ENCODE measurements around the gene NAA60.
"Not testable (repeated sequence)": the region's sequence is repeated elsewhere in the genome, so short reads cannot be mapped to it uniquely, and the experiment has no call there.

NAA60 gene

DNA sequence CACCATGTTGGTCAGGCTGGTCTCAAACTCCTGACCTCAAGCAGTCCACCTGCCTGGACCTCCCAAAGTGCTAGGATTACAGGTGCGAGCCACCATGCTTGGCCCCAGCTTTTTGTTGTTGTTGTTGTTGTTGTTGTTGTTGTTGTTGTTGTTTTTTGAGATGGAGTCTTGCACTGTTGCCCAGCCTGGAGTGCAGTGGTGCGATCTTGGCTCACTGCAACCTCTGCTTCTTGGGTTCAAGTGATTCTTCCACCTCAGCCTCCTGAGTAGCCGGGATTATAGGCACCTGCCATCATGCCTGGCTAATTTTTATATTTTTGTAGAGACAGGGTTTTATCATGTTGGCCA lies 30.1 kb downstream of the NAA60 start:
- not testable (repeated sequence) for H3K36me3 Mint-ChIP-seq, H3K9me3 Mint-ChIP-seq, H3K4me3 Mint-ChIP-seq, H3K27me3 Mint-ChIP-seq, H3K27ac Mint-ChIP-seq
- H3K4me1 Mint-ChIP-seq = peaks cover 34% of the 10 kb centered on the region

DNA sequence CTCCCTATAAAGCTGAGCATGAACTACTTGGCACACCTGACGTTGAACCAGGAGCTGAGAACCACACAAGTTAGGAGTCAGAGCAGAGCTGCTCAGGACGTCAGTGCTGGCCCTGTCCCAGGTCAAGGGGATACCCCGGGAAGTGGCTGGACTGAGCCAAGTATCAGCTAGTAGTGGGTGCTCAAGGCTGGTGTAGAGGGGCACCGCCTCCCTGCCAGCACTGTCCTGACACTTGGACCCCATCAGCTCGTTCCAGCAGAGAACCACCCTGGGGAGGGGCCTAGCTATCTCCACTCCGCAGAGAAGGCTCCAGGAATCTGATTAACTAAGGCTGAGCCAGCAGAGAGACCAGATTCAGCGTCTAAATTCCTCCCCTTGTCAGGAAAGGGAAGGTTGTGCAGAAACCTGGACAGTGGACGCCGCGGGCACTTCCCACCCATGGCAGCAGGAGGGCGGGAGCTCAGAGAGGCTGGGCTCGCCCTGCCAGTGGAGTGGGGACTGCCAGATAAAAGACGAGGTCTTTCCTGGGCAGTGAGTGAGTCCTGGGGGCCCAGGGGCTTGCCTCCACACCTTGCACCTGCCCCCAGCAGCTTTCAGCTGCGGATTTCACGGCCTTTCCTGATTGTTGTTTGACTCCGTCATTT lies 30.8 kb downstream of the NAA60 start:
- H3K27ac Mint-ChIP-seq = no peak overlapping the region
- H3K9me3 Mint-ChIP-seq = no peaks in the 10 kb centered on the region

DNA sequence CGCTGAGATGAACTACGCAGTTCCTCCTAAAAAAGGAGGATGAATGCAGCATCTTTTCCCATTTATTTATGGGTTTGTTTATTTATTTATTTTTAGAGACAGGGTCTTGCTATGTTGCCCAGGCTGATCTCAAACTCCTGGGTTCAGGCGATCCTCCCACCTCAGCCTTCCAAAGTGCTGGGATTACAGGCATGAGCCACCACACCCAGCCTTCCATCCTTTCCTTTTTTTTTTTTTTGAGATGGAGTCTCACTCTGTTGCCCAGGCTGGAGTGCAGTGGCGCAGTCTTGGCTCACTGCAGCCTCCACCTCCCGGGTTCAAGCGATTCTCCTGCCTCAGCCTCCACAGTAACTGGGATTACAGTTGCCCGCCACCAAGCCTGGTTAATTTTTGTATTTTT lies 31.4 kb downstream of the NAA60 start:
- H3K4me3 Mint-ChIP-seq, H3K27ac Mint-ChIP-seq, H3K9me3 Mint-ChIP-seq, H3K27me3 Mint-ChIP-seq, H3K36me3 Mint-ChIP-seq: not testable (repeated sequence)
- peaks cover 25% of the 10 kb centered on the region for H3K4me1 Mint-ChIP-seq

More for the DNA sequence above, 30.8 kb downstream of the NAA60 start:
- Mint-ChIP-seq H3K36me3 (peaks cover 4% of the 10 kb centered on the region), H3K27me3 (no peaks in the 10 kb centered on the region), H3K4me1 (peaks cover 31% of the 10 kb centered on the region), H3K4me3 (no peak overlapping the region)

DNA sequence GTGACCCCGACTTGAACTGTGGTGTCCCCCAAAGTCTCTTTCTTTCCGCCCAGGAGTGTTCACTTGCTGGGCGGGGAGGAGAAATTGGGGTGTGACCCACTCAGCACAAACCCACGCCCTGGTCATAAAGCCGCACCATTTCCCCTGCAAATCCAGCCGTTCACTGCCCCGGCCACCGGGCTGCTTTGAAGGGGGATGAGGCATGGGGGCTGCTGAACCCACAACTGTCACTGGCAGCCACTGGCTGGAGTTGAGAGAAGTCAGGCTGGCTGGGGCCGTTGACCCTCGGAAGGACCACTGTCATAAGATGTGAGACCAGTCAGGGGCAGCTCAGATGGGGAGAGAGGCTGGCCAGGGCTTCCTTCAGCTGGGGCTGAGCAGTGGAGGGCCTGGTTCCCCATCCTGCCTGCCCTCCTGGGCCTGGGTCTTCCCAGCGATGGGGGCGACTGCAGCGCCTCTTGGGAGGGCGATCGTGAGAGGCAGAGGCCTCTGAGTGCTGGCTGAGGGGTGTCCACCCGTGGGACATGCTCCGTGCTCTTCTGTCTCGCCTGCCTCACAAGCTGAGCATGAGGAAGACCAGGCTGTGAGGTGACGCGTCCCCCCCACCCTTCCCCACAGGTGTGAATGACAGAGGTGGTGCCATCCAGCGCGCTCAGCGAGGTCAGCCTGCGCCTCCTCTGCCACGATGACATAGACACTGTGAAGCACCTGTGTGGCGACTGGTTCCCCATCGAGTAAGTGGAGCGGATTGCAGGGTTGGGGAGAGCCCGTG lies 32.3 kb downstream of the NAA60 start:
- peaks cover 21% of the 10 kb centered on the region for H3K4me1 Mint-ChIP-seq
- peaks cover 4% of the 10 kb centered on the region for H3K36me3 Mint-ChIP-seq
- no peaks in the 10 kb centered on the region for H3K9me3 Mint-ChIP-seq
- H3K27ac Mint-ChIP-seq = no peak overlapping the region
- H3K27me3 Mint-ChIP-seq = no peaks in the 10 kb centered on the region
- H3K4me3 Mint-ChIP-seq = no peak overlapping the region

DNA sequence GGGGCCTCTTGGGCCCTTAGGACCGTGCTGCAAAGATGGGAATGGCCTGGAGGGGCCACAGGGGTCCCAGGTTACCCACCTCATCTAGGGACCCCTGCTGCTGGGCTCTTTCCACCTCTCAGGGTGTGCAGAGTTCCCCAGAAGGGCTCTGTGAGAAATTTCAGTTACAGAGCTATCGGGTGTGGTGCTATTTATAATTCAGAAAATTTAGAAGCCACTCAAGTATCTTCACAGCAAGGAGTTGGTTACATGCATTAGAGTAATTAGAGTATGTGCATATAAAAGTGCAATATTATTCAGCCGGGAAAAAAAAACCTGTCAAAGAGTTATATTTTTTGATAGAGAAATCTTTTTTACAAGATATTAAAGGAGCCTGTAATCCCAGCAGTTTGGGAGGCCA lies 32.9 kb downstream of the NAA60 start:
- Mint-ChIP-seq H3K4me3 (no peak overlapping the region), H3K9me3 (no peaks in the 10 kb centered on the region), H3K36me3 (peaks cover 4% of the 10 kb centered on the region), H3K27me3 (no peaks in the 10 kb centered on the region), H3K27ac (no peak overlapping the region), H3K4me1 (peaks cover 19% of the 10 kb centered on the region)

DNA sequence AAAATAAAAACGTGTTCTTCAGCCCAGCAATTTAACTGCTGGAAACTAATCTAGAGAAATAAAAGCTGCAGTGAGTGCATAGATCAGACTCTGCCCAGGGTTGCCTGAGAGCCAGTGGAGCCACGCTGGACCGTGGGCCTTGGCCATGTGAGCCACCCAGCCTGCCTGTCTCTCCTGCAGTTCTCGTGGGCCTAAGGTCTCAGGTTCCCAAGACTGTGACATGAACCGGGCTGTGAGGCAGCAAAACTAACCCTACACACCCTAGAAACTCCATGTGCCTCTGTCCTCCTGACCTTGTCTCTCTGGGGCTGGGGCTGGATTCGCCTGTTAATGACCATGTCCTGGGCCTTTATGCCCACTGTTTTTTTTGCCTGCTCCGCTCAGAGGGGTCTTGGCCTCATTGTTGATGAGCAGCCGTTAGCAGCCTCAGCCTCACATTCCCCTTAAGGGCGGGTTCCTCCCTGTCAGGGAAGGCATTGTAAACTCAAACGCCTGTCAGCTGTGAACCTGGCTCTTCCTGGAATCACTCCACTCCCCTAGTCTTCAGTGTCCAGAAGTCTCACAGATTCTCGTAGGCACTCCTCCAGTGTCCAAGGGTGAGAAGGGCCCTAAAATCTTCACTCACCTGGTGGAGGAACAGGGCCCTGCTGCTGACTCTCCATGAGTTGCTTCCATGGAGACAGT lies 34.9 kb downstream of the NAA60 start:
- H3K27ac Mint-ChIP-seq = no peak overlapping the region
- no peaks in the 10 kb centered on the region for H3K27me3 Mint-ChIP-seq
- H3K36me3 Mint-ChIP-seq = peaks cover 3% of the 10 kb centered on the region
- H3K4me3 Mint-ChIP-seq = no peak overlapping the region
- H3K4me1 Mint-ChIP-seq = peaks cover 6% of the 10 kb centered on the region
- no peaks in the 10 kb centered on the region for H3K9me3 Mint-ChIP-seq

DNA sequence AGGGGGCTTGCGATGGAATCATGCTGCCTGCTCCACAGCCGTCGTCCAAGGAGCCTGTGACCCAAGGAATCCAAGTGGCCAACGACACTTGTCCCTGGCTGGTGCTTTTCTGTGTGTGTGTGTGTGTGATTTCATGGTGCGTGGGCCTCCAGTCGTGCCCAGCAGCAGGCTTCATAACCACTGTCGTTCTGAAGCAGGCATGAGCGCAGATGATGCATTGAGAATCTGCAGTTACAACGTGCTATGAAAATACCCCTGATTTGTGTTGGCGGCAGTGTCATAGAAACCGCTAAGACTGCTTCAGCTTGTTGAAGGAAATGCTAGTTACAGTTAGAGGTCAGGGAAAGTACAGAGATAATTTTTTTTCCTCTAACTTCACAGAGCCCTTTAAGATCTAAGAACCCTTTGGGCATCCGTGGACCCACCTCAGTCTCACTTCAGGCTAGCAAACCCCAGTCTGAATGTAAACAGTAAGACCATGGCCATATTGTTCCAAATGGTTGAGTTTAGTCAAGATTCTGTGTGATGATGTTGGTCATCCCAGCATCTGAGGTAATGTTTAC lies 36.3 kb downstream of the NAA60 start:
- H3K27me3 Mint-ChIP-seq = no peaks in the 10 kb centered on the region
- H3K4me3 Mint-ChIP-seq = no peak overlapping the region
- H3K9me3 Mint-ChIP-seq = no peaks in the 10 kb centered on the region
- H3K27ac Mint-ChIP-seq = no peak overlapping the region
- H3K4me1 Mint-ChIP-seq = peaks cover 4% of the 10 kb centered on the region
- peaks cover 3% of the 10 kb centered on the region for H3K36me3 Mint-ChIP-seq

DNA sequence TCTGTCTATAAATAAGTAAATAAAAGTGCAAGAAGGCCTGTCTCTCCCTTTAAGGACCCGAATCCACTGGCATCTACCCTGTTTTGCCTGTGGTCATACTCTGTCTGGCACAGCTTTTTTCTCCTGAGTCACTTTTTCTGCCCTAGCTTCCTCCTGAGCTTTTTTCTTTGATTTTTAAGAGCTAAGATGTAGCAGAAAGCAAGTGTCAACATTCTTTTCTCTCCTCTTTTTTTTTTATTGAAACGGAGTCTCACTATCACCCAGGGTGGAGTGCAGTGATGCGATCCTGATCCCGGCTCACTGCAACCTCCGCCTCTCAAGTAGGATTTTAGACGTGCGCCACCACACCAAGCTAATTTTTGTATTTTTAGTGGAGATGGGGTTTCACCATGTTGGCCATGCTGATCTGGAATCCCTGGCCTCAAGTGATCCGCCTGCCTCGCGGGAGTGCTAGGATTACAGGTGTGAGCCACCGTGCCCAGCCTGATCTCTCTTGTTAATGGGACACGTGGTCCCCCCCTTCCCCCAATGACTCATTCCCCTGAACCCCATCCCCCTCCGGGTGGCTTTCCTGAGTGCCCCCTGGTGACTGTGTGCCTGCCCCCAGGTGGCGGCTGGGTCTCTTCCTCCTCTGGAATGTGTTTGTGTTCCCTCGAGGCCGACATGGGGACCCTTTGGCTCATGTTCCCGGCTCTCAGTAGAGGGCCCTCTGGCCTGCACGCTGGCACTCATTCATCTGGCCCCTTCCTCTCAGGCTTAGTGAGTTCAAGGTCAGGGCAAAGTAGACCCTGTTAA lies 37.6 kb downstream of the NAA60 start:
- Mint-ChIP-seq H3K4me3 (no peak overlapping the region), H3K9me3 (no peaks in the 10 kb centered on the region), H3K36me3 (peaks cover 3% of the 10 kb centered on the region), H3K27ac (no peak overlapping the region), H3K27me3 (no peaks in the 10 kb centered on the region), H3K4me1 (no peaks in the 10 kb centered on the region)

DNA sequence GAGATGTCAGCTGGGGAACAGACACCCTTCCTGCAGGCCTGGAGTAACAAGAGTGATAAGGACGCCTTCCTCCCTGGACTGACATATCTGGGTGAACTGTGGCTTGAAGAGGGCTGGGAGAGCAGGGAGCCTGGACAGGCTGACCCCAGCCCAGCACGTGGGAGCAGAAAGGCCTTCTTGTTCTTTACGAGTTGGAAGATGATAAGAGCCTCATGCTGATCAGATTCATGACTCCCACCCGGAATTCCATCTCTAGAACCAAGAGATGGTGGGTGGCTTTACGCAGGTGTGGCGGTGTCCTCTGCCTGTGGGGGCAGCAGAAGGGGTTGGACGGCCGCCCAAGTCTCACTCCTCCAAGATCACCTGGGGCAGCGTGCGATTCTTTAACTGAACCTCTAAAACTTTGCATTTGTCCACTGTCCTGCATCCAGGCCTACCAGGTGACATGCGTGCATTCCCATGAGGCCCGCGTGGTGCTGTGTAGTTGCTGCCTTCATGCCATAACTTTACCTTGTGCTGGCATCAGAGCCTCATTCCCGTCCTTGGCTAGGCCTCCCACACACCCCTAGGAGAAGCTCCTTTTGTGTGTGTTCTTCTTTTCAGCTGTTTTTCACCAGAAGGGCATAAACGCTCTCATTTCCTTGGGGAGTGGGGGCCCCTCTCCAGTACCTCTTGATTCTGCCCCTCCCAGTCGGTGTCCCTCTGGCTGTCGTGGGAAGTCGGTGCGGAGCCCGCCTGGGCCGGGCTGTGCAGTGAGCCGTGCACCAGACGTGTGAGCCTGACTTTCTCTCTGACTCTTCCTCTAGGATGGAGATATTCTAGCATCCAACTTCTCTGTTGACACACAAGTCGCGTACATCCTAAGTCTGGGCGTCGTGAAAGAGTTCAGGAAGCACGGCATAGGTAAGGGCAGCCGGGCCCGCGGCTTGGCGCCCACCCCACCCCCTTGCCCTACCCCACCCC lies 38.5 kb downstream of the NAA60 start:
- Mint-ChIP-seq H3K27ac (peak overlapping the region; percentile 72), H3K27me3 (no peaks in the 10 kb centered on the region), H3K36me3 (peaks cover 3% of the 10 kb centered on the region), H3K9me3 (no peaks in the 10 kb centered on the region), H3K4me3 (no peak overlapping the region), H3K4me1 (no peaks in the 10 kb centered on the region)

DNA sequence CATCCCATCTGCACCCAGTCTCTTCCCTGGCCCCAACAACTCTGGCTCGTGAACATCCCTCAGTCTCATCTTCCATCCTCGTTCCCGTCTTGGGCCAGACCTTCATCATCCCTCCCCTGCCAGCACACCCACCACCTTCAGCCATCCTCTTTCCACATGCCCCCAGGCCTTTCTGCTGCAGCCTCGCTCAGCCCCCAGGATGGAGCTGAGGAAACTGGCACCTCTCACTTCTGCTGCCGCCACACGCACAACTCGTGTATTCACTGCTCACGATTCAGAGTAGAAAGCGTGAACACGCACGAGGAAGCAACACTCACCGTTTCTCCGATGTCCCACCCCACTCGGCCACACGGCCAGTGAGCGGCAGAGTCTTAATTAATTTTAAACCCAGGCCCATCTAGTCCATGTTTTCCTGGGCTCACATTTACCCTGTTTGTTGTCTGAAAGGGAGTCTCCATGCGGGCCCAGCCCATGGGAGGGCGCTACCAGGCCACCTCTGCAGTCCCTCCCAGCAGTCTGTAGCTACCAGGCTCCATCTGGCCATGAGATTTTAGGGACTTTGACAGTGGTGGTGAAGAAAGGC lies 39.3 kb downstream of the NAA60 start:
- H3K4me1 Mint-ChIP-seq = no peaks in the 10 kb centered on the region
- H3K9me3 Mint-ChIP-seq = no peaks in the 10 kb centered on the region
- H3K4me3 Mint-ChIP-seq = no peak overlapping the region
- H3K27me3 Mint-ChIP-seq = no peaks in the 10 kb centered on the region
- peaks cover 3% of the 10 kb centered on the region for H3K36me3 Mint-ChIP-seq
- peak overlapping the region; percentile 33 for H3K27ac Mint-ChIP-seq

DNA sequence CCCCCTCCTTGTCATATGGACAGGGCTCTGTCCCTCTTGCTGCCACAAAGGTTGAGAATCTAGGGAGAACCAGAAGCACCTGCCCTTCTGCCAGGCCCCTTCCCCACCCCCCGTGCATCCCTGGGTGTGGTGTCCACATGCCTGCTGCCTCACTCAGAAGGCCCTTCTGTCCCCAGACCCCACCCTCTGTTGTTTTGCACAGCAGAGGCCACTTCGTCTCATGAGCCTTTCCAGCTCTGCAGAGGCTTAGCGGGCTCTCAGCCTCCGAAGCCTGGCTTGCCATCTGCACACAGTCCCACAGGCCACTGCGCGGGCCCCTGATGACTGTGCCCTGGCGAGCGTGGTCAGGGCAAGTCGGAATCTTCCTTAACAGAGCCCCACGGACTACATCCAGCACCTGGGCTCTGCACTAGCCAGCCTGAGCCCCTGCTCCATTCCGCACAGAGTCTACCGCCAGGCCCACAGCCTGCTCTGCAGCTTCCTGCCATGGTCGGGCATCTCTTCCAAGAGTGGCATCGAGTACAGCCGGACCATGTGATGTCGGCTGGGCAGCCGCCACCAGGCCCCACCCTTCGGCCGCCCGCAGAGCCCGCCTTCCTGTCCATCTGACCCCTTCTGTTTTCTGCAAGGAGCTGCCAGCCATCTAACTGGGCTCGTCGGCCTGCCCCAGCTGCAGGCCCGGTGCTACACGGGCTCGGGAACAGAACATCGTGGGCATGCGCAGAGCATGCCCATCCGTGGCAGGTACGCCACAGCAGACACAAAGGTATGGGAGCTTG lies 41.0 kb downstream of the NAA60 start:
- no peaks in the 10 kb centered on the region for H3K27me3 Mint-ChIP-seq
- H3K9me3 Mint-ChIP-seq = no peaks in the 10 kb centered on the region
- no peaks in the 10 kb centered on the region for H3K4me1 Mint-ChIP-seq
- peaks cover 3% of the 10 kb centered on the region for H3K36me3 Mint-ChIP-seq
- H3K27ac Mint-ChIP-seq = no peak overlapping the region
- no peak overlapping the region for H3K4me3 Mint-ChIP-seq

DNA sequence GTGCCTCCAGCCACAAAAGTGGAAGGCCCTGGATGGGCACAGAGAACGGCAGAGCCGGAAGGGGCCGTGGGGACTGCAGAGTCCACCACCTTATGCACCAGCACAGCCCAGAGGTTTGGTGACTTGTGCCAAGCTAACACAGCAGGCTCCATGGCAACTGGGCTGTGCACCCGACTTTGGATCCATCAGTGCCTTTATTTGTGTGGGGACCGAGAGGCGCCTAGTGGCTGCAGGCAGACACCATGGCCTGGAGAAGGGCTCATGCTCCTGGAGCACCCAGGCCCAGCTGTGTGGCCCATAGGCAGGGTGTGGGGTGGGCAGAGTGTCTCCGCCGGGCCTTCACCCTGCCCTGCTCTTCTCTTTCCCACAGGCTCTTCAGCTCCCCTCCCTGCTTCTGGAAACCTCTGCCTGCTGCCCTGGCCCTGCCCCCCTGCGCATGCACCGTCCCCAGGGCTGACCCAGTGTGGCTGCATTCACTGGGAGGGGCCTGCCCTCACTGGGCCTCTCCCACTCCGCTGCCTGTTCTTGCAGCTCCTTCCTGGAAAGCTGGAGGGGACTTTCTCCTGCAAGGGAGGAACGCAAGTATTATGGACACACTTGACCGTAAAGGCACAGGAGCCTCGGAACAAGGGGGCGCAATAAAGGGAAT lies 41.7 kb downstream of the NAA60 start:
- Mint-ChIP-seq H3K27me3 (no peaks in the 10 kb centered on the region), H3K4me3 (no peak overlapping the region), H3K27ac (no peak overlapping the region), H3K36me3 (peaks cover 3% of the 10 kb centered on the region), H3K9me3 (no peaks in the 10 kb centered on the region), H3K4me1 (no peaks in the 10 kb centered on the region)

DNA sequence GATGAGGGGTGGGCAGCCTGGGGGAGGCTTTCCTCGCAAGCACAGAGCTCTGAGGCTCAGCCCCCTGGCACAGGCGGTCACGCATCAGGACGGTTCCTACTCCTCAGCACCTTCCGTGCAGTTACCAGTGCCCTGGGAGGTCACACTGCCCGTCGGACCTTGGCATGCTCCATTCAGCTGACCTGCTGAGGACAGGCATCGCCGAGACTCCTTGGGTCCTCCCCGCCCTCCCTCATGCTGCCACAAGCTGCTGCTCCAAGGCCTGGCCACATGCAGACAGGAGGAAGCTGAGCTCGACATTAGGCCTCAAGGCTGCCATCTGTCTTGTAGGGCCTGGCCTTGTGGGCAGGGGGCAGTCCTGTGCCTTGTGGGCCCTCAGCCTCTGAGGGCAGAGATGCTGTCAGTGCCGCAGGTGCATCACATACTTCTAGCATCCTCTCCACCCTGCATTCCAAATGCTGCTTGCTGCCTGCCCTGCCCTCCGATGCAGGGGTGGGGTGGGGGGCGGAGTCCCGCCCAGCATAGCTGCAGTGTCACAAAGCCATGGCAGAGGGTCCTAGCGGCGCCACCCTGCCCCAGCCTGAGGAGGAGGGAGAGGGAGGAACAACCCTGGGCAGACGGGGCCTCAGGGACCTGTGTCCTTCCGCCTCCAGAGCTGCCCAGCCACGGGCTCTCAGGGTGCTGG lies 42.5 kb downstream of the NAA60 start:
- no peak overlapping the region for H3K4me3 Mint-ChIP-seq
- no peak overlapping the region for H3K27ac Mint-ChIP-seq
- H3K36me3 Mint-ChIP-seq = peaks cover 3% of the 10 kb centered on the region
- no peaks in the 10 kb centered on the region for H3K27me3 Mint-ChIP-seq
- H3K9me3 Mint-ChIP-seq = no peaks in the 10 kb centered on the region
- no peaks in the 10 kb centered on the region for H3K4me1 Mint-ChIP-seq
